Stimulated activated CD4-positive, alpha-beta T cell treated with anti-CD3 and anti-CD28 coated beads, TNF-alpha, amount 100 ng/mL, for 1 hour (primary cell): ENCODE measurements around the gene GTF2H1.
"Not testable (repeated sequence)": the region's sequence is repeated elsewhere in the genome, so short reads cannot be mapped to it uniquely, and the experiment has no call there.

ENCODE experiments used
- DNase-seq, 3 donors: peaks; one replicate each; pipeline ENCODE4 v3.0.0-alpha.2; 2020; ENCODE audit warnings: low read depth in 3 of 3, low spot score in 1 of 3

The GTF2H1 gene

GRCh38 chr11:18372201-18372600 lies 49.8 kb downstream of the GTF2H1 start:
- no peak for DNase-seq

GRCh38 chr11:18374956-18375355 lies 52.6 kb downstream of the GTF2H1 start:
- no peak for DNase-seq

GRCh38 chr11:18375941-18376340 lies 53.6 kb downstream of the GTF2H1 start:
- no peak for DNase-seq

- no peak for DNase-seq
Measured at GRCh38 chr11:18379201-18379600, 56.8 kb downstream of the GTF2H1 start.

- DNase-seq = peak; percentile 25 to 42 (median 34)
Measured at GRCh38 chr11:18383388-18384156, 61.2 kb downstream of the GTF2H1 start.

- no peak for DNase-seq
Measured at GRCh38 chr11:18384157-18384641, 61.8 kb downstream of the GTF2H1 start.

- no peak for DNase-seq
Measured at GRCh38 chr11:18390088-18390487, 67.7 kb downstream of the GTF2H1 start.

GRCh38 chr11:18392434-18393321 lies 70.3 kb downstream of the GTF2H1 start:
- no peak for DNase-seq

- DNase-seq = no peak
Measured at GRCh38 chr11:18393581-18394274, 71.4 kb downstream of the GTF2H1 start.

- DNase-seq = peak; percentile 96 to 99 (median 97)
Measured at GRCh38 chr11:18394275-18394927, 72.0 kb downstream of the GTF2H1 start, which contains the start of gene LDHA. TSS of gene LDHA (plus strand) at chr11:18394563. CDS start at chr11:18396843, 2,280 bp downstream.

GRCh38 chr11:18394928-18395734 lies 72.8 kb downstream of the GTF2H1 start:
- DNase-seq = peak in 1 of 3 donors; percentile 25

GRCh38 chr11:18395735-18396504 lies 73.6 kb downstream of the GTF2H1 start:
- DNase-seq = peak; percentile 90 to 92 (median 90)

GRCh38 chr11:18397921-18398320 lies 75.6 kb downstream of the GTF2H1 start:
- DNase-seq = no peak

- not testable (repeated sequence) for DNase-seq
Measured at GRCh38 chr11:18401077-18401476, 78.7 kb downstream of the GTF2H1 start.

- no peak for DNase-seq
Measured at GRCh38 chr11:18404062-18404461, 81.7 kb downstream of the GTF2H1 start.

- not testable (repeated sequence) for DNase-seq
Measured at GRCh38 chr11:18407400-18407799, 85.0 kb downstream of the GTF2H1 start.

- no peak for DNase-seq
Measured at GRCh38 chr11:18408558-18409291, 86.4 kb downstream of the GTF2H1 start.

- no peak for DNase-seq
Measured at GRCh38 chr11:18416459-18416858, 94.1 kb downstream of the GTF2H1 start.
